Fibroblast of pulmonary artery (primary cell): Measurements from ENCODE around the gene MBP.
"Not testable (repeated sequence)": the region's sequence is repeated elsewhere in the genome, so short reads cannot be mapped to it uniquely, and the experiment has no call there.

ENCODE experiments used
- DNase-seq: peaks from one replicate; pipeline ENCODE4 v3.0.0-alpha.2; 2010; ENCODE audit warnings: low read depth
- H3K4me3 ChIP-seq: replicated peaks from 2 replicates; pipeline ENCODE4 v1.5.1; 2011; ENCODE audit warnings: low read depth, mild to moderate bottlenecking, control low read depth, low read length, moderate library complexity
- CTCF ChIP-seq: IDR thresholded peaks from 2 replicates; pipeline ENCODE4 v1.5.1; 2011; ENCODE audit warnings: mild to moderate bottlenecking, control low read depth, low read length, inconsistent platforms; ENCODE audit errors: missing control alignments

MBP gene

GRCh38 chr18:77023102-77023782 lies 109.3 kb downstream of the MBP start:
- H3K4me3 ChIP-seq, result no peak overlapping the region
- no peak for TF ChIP-seq CTCF
- DNase-seq, result no peak

- no peak for TF ChIP-seq CTCF
- no peak for DNase-seq
- no peak overlapping the region for H3K4me3 ChIP-seq
These were observed 110.0 kb downstream of the MBP start for GRCh38 chr18:77022556-77022955.

GRCh38 chr18:77022116-77022515 lies 110.5 kb downstream of the MBP start:
- no peak for DNase-seq
- no peak for TF ChIP-seq CTCF

GRCh38 chr18:77021478-77021877 lies 111.1 kb downstream of the MBP start:
- H3K4me3 ChIP-seq, DNase-seq: not testable (repeated sequence)

More at GRCh38 chr18:77022116-77022515, 110.5 kb downstream of the MBP start:
- H3K4me3 ChIP-seq, result no peak overlapping the region

GRCh38 chr18:77021075-77021474 lies 111.5 kb downstream of the MBP start:
- H3K4me3 ChIP-seq, result no peak overlapping the region
- TF ChIP-seq CTCF, result no peak
- no peak for DNase-seq

GRCh38 chr18:77020561-77020960 lies 112.0 kb downstream of the MBP start:
- H3K4me3 ChIP-seq, result no peak overlapping the region
- no peak for DNase-seq
- no peak for TF ChIP-seq CTCF

GRCh38 chr18:77019641-77020040 lies 112.9 kb downstream of the MBP start:
- TF ChIP-seq CTCF, result no peak
- no peak overlapping the region for H3K4me3 ChIP-seq
- DNase-seq, result no peak

- DNase-seq, H3K4me3 ChIP-seq: not testable (repeated sequence)
These were observed 113.9 kb downstream of the MBP start for GRCh38 chr18:77018650-77019049.
